Measurements from ENCODE around the gene PTCH1.

GRCh38 chr9:95506428-95506677 lies 10.4 kb downstream of the PTCH1 start:
- TF ChIP-seq, protein P1, sequence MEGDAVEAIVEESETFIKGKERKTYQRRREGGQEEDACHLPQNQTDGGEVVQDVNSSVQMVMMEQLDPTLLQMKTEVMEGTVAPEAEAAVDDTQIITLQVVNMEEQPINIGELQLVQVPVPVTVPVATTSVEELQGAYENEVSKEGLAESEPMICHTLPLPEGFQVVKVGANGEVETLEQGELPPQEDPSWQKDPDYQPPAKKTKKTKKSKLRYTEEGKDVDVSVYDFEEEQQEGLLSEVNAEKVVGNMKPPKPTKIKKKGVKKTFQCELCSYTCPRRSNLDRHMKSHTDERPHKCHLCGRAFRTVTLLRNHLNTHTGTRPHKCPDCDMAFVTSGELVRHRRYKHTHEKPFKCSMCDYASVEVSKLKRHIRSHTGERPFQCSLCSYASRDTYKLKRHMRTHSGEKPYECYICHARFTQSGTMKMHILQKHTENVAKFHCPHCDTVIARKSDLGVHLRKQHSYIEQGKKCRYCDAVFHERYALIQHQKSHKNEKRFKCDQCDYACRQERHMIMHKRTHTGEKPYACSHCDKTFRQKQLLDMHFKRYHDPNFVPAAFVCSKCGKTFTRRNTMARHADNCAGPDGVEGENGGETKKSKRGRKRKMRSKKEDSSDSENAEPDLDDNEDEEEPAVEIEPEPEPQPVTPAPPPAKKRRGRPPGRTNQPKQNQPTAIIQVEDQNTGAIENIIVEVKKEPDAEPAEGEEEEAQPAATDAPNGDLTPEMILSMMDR (IDR thresholded peaks at IDR 0.05) = no peak
- TF ChIP-seq POLR2A (IDR thresholded peaks at IDR 0.05) = no peak
